ENCODE results near the gene OR4D11.
"Not testable (repeated sequence)": the region's sequence is repeated elsewhere in the genome, so short reads cannot be mapped to it uniquely, and the experiment has no call there.

OR4D11 gene

GRCh38 chr11:59544869-59545178 is 41.4 kb downstream of the OR4D11 start:
- TF ChIP-seq GABPA (IDR thresholded peaks at IDR 0.05; ENCODE audit: low read depth), result no peak
- TF ChIP-seq POLR2AphosphoS5 (IDR thresholded peaks at IDR 0.05; ENCODE audit: low read depth), result no peak
- no peak for TF ChIP-seq REST (IDR thresholded peaks at IDR 0.05; ENCODE audit: insufficient replicate concordance, low read depth)
- TF ChIP-seq CTCF (IDR thresholded peaks at IDR 0.05; ENCODE audit: insufficient read depth, low read length), result no peak
- TF ChIP-seq SPI1 (IDR thresholded peaks at IDR 0.05; ENCODE audit: borderline replicate concordance, low read depth), result no peak
- H3K27me3 ChIP-seq (ENCODE audit: insufficient read depth, poor library complexity, severe bottlenecking), result no peaks in the 10 kb centered on the region
- DNase-seq (ENCODE audit: low read depth in 1 of 2, low spot score in 1 of 2), result no peak
- H3K27ac ChIP-seq (replicated peaks), result no peak overlapping the region
- no peak overlapping the region for H3K4me3 ChIP-seq (replicated peaks; ENCODE audit: insufficient read depth, low read length)

- Histone ChIP-seq H3K27me3 (ENCODE audit: insufficient read depth, poor library complexity, severe bottlenecking) (no peaks in the 10 kb centered on the region), H3K4me3 (replicated peaks; ENCODE audit: insufficient read depth, low read length) (no peak overlapping the region), H3K27ac (replicated peaks) (no peak overlapping the region)
- DNase-seq (ENCODE audit: low read depth in 1 of 2, low spot score in 1 of 2), result no peak
- TF ChIP-seq REST (IDR thresholded peaks at IDR 0.05; ENCODE audit: insufficient replicate concordance, low read depth) (no peak), CTCF (IDR thresholded peaks at IDR 0.05; ENCODE audit: insufficient read depth, low read length) (no peak), SPI1 (IDR thresholded peaks at IDR 0.05; ENCODE audit: borderline replicate concordance, low read depth) (no peak), GABPA (IDR thresholded peaks at IDR 0.05; ENCODE audit: low read depth) (no peak), POLR2AphosphoS5 (IDR thresholded peaks at IDR 0.05; ENCODE audit: low read depth) (no peak)
These were observed 42.0 kb downstream of the OR4D11 start for GRCh38 chr11:59545179-59546020.

- H3K27me3 ChIP-seq (ENCODE audit: insufficient read depth, poor library complexity, severe bottlenecking); H3K4me3 ChIP-seq (replicated peaks; ENCODE audit: insufficient read depth, low read length); DNase-seq (ENCODE audit: low read depth in 1 of 2, low spot score in 1 of 2); H3K27ac ChIP-seq (replicated peaks): not testable (repeated sequence)
These were observed 44.4 kb downstream of the OR4D11 start for GRCh38 chr11:59547605-59548308.

- no peak overlapping the region for H3K27ac ChIP-seq (replicated peaks)
- DNase-seq (ENCODE audit: low read depth in 1 of 2, low spot score in 1 of 2), result no peak
- H3K27me3 ChIP-seq (ENCODE audit: insufficient read depth, poor library complexity, severe bottlenecking), result no peaks in the 10 kb centered on the region
- H3K4me3 ChIP-seq (replicated peaks; ENCODE audit: insufficient read depth, low read length), result no peak overlapping the region
- TF ChIP-seq SPI1 (IDR thresholded peaks at IDR 0.05; ENCODE audit: borderline replicate concordance, low read depth) (no peak), CTCF (IDR thresholded peaks at IDR 0.05; ENCODE audit: insufficient read depth, low read length) (no peak), GABPA (IDR thresholded peaks at IDR 0.05; ENCODE audit: low read depth) (no peak), POLR2AphosphoS5 (IDR thresholded peaks at IDR 0.05; ENCODE audit: low read depth) (no peak), REST (IDR thresholded peaks at IDR 0.05; ENCODE audit: insufficient replicate concordance, low read depth) (no peak)
These were observed 44.9 kb downstream of the OR4D11 start for GRCh38 chr11:59548309-59548656.
